Muscle layer of colon (tissue), 2 donors: ENCODE data around the gene ADH5.
"Not testable (repeated sequence)": the region's sequence is repeated elsewhere in the genome, so short reads cannot be mapped to it uniquely, and the experiment has no call there.

Source experiments
- H3K27ac ChIP-seq: one replicate; pipeline ENCODE4 v1.7.0; 2013; ENCODE audit warnings: low read depth, mild to moderate bottlenecking, low read length, moderate library complexity
- H3K27me3 ChIP-seq, 2 donors: one replicate each; pipeline ENCODE4 v1.7.0; 2013; ENCODE audit warnings: low read length in 2 of 2, mild to moderate bottlenecking in 2 of 2; ENCODE audit not compliant: insufficient read depth in 2 of 2, control insufficient read depth in 1 of 2
- H3K36me3 ChIP-seq: one replicate; pipeline ENCODE4 v1.7.0; 2013; ENCODE audit warnings: mild to moderate bottlenecking, low read length; ENCODE audit not compliant: insufficient read depth
- H3K4me1 ChIP-seq: one replicate; pipeline ENCODE4 v1.7.0; 2013; ENCODE audit warnings: mild to moderate bottlenecking, low read length; ENCODE audit not compliant: insufficient read depth
- H3K4me3 ChIP-seq, 2 donors: one replicate each; pipeline ENCODE4 v1.7.0; 2013; ENCODE audit warnings: low read length in 2 of 2, low read depth in 1 of 2, mild to moderate bottlenecking in 1 of 2, moderate library complexity in 1 of 2
- H3K9ac ChIP-seq: one replicate; pipeline ENCODE4 v1.7.0; 2013; ENCODE audit warnings: low read length
- H3K9me3 ChIP-seq: one replicate; pipeline ENCODE4 v1.7.0; 2013; ENCODE audit warnings: mild to moderate bottlenecking, low read length
- donor health status: abdominal sarcoma.
- donor health status: Adenocarcinoma of cecum.

ADH5 gene

DNA sequence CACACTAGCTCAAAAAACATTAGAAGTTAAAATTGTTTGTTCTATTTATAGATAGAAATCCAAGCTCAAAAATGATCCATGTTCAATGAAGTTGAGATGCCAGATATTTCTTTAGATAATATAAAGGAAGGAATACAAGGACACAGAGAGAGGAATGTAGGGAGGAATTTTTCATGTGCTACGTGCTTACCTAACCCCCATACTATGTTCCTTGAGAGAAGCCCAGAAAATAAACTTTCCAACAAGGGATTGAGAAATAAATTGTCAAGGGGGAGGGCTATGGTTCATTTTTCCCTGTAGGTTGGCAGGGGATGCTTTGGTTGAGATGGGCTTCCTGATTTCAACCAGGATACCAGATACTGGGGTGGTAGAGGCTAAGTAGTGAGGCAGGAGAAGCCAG, 15.6 kb upstream of the ADH5 start:
- Histone ChIP-seq H3K9me3 (no peaks in the 10 kb centered on the region), H3K36me3 (no peaks in the 10 kb centered on the region), H3K4me3 (no peak overlapping the region), H3K4me1 (no peaks in the 10 kb centered on the region), H3K27ac (no peak overlapping the region), H3K9ac (no peak overlapping the region), H3K27me3 (no peaks in the 10 kb centered on the region)

DNA sequence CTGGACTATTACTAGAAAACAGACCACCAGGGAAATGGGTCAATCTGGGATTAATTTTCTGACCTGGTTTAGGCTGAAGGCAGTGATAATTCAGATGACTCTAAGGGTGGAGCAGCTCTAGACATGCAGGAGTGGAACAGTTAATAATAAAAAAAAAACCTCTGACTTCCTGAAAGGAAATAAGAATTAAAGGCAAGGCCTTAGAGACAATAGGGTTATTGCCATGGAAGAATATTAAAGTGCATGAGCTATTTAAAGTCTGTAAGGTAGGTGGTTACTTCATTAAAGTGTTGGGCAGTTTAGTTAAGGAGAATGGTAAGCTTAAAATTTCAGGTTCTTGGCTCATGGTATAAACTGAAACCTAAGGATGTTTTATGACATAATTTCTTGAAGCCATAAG, 14.6 kb upstream of the ADH5 start:
- H3K4me1 ChIP-seq: no peaks in the 10 kb centered on the region
- no peak overlapping the region for H3K4me3 ChIP-seq
- H3K36me3 ChIP-seq: no peaks in the 10 kb centered on the region
- H3K9me3 ChIP-seq: no peaks in the 10 kb centered on the region
- no peaks in the 10 kb centered on the region for H3K27me3 ChIP-seq
- no peak overlapping the region for H3K27ac ChIP-seq
- H3K9ac ChIP-seq: no peak overlapping the region

DNA sequence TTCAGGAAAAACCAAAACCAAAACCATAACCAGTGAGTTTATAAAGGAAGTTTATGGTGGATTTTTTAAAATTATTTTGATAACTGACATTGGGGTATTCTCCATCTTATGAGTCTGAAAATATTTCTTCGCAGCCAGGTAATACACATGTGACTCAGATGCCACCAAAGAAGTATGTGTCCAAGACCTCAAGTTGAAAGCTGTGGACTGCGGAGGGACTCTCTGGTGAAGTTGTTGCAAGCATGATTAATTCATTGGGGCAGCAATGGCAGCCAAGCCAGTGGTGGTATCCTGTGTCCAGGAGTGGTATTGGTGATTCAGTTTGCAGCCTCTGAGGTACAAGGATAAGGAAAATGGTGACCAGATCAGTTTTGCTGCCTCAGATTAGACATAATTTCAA, 14.0 kb upstream of the ADH5 start:
- H3K27ac ChIP-seq: no peak overlapping the region

DNA sequence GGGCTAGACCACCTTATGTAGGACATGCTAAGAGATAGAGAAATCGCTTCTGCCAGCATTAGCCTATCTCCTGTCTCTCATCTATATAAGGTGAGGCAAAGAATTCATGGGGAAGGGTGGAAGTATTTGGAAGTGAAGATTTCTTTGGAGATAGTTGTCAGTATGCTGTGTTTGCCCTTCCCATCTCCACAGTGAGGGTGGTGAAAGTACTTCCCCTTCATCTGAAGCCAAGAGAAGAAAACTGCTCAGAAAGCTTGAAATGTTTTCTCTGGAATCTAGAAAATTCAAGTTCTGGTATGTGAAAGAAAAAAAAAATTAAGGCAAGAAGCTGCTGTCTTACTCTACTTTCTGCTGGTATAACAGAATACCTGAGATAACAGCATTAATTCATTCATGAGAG, 12.3 kb upstream of the ADH5 start:
- Histone ChIP-seq H3K4me3 (no peak overlapping the region), H3K27ac (no peak overlapping the region), H3K27me3 (no peaks in the 10 kb centered on the region), H3K4me1 (no peaks in the 10 kb centered on the region), H3K9me3 (no peaks in the 10 kb centered on the region), H3K36me3 (no peaks in the 10 kb centered on the region), H3K9ac (no peak overlapping the region)

More for the DNA sequence above, 14.0 kb upstream of the ADH5 start:
- Histone ChIP-seq H3K4me3 (no peak overlapping the region), H3K27me3 (no peaks in the 10 kb centered on the region), H3K9ac (no peak overlapping the region), H3K4me1 (no peaks in the 10 kb centered on the region), H3K36me3 (no peaks in the 10 kb centered on the region), H3K9me3 (no peaks in the 10 kb centered on the region)

DNA sequence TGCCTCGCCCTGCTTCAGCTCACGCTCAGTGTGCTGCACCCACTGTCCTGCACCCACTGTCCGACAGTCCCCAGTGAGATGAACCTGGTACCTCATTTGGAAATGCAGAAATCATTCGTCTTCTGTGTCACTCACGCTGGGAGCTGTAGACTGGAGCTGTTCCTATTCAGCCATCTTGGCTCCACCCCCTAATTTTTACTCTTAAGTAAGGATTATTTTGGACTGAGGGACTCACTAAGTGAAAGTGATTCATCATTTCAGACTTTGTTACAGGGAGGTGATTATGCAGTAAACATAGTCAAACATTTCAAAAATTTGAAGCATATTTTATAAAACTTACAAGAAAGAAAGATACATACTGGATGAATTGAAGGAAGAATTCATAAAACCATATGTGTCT, 11.2 kb upstream of the ADH5 start:
- H3K27ac ChIP-seq, H3K9ac ChIP-seq, H3K9me3 ChIP-seq, H3K27me3 ChIP-seq, H3K4me3 ChIP-seq, H3K4me1 ChIP-seq, H3K36me3 ChIP-seq: not testable (repeated sequence)

DNA sequence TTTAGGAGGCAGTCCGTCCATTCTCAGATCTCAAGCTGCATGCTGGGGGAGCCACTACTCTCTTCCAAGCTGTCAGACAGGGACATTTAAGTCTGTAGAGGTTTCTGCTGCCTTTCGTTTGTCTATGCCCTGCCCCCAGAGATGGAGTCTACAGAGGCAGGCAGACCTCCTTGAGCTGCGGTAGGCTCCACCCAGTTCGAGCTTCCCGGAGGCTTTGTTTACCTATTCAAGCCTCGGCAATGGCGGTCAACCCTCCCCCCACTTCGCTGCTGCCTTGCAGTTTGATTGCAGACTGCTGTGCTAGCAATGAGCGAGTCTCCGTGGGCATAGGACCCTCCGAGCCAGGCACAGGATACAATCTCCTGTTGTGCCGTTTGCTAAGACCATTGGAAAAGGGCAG, 10.7 kb upstream of the ADH5 start:
- no peak overlapping the region for H3K9ac ChIP-seq
- H3K27me3 ChIP-seq: no peaks in the 10 kb centered on the region
- H3K36me3 ChIP-seq: no peaks in the 10 kb centered on the region
- no peaks in the 10 kb centered on the region for H3K9me3 ChIP-seq
- H3K4me1 ChIP-seq: no peaks in the 10 kb centered on the region
- no peak overlapping the region for H3K4me3 ChIP-seq
- no peak overlapping the region for H3K27ac ChIP-seq

DNA sequence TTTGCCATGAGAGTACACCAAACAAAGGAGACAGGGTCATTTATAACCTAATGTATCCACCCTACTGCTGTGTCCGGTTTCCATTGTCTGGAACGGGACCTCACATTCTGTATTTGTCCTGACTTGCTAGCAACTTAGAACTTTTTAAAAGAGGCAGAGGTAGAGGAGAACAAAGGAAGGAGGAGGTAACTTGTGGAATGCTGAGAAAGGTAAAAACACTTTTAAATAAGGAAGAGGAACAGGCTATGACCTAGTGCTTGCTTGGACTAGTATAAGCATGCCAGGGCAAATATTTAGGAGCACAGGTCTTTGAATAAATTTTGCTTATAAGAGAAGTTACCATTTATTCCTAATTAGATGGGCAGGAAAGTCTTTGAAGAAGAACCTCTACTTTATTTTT, 3.3 kb upstream of the ADH5 start:
- not testable (repeated sequence) for H3K36me3 ChIP-seq, H3K9me3 ChIP-seq, H3K4me3 ChIP-seq, H3K27me3 ChIP-seq, H3K9ac ChIP-seq
- peaks cover 36% of the 10 kb centered on the region for H3K4me1 ChIP-seq
- peak overlapping the region; percentile 50 for H3K27ac ChIP-seq

DNA sequence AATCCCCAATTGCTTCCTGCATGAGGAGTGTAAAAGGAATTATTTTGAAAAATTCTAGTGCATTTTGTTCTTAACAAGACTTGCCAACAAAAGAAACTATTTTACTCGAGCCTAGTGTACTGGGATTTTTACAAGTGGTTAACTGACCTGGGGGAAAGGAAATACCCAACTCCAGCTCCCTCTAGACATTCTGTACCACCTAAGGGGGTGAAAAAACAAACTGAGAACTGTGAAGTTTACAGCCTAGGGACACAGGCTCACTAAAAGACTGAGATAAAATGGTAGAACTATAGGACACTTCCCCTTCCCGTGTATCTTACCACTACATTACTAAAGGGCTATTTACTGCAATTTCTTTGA, 2.6 kb upstream of the ADH5 start:
- H3K9ac ChIP-seq: no peak overlapping the region
- peak overlapping the region in 1 of 2 donors; percentile 2 for H3K4me3 ChIP-seq
- H3K27me3 ChIP-seq: no peaks in the 10 kb centered on the region
- no peaks in the 10 kb centered on the region for H3K9me3 ChIP-seq
- H3K27ac ChIP-seq: peak overlapping the region; percentile 50
- peaks cover 42% of the 10 kb centered on the region for H3K4me1 ChIP-seq
- no peaks in the 10 kb centered on the region for H3K36me3 ChIP-seq

DNA sequence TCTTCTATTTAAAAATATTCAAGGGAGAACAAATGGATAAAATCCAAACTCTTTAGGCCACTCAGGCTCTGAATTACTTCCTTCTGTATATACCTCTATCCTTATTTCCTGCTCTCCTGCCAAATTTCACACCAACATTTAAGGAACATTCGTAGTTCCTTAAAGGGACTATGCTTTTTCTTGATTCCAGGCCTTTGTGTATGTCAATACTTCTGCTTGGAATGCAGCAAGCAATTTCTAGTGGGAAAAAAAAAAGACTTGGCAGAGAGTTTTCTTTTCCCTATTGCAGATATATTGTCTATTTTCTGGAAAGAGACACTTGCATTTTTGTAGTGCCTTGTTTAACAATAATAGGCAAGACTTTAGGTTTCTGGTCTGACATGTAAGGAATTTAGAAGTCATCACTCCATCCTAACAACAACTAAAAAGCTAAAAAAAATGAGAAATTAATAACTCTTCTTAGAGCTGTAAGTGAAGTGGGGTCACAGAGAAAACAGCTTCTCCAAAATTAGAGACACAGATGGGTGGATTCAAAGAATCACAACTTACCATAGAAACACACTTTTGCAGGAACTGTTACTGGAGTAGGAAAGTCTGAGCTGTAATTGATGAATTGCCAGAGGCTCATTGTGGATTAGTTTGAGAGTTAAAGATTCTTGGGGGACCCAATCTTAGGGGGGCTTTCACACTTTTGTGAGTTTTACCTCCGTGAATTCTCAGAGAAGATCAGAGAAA, 2.1 kb upstream of the ADH5 start:
- peaks cover 43% of the 10 kb centered on the region for H3K4me1 ChIP-seq
- peak overlapping the region; percentile 3 for H3K9ac ChIP-seq
- peak overlapping the region; percentile 100 for H3K27ac ChIP-seq
- no peaks in the 10 kb centered on the region for H3K9me3 ChIP-seq
- H3K27me3 ChIP-seq: no peaks in the 10 kb centered on the region
- no peaks in the 10 kb centered on the region for H3K36me3 ChIP-seq
- peak overlapping the region in 1 of 2 donors; percentile 2 for H3K4me3 ChIP-seq

DNA sequence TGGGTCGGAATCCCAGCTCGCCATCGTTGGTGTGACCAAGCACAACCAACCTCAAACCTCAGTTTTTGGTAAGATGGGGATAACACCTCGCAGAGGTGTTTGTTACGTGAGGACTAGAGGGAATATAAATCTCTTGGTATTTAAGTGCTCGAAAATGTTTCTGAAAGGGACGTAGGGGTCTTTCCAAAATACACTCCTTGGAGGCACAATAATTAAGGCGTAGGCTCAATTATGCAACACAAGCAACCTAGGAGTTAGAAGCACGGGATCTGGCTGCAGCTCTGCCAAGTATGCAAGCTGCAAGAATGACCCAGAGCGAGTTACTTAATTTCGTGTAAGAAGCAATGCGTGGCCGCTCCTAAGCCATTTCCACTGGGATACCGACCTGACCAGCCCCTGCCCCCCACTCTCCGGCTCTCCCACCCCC, 552 bp downstream of the ADH5 start:
- Histone ChIP-seq H3K9me3 (no peaks in the 10 kb centered on the region), H3K27ac (peak overlapping the region; percentile 64), H3K27me3 (no peaks in the 10 kb centered on the region), H3K4me1 (peaks cover 48% of the 10 kb centered on the region), H3K4me3 (peak overlapping the region; percentile 60 to 73), H3K36me3 (peaks cover 23% of the 10 kb centered on the region), H3K9ac (peak overlapping the region; percentile 47)

DNA sequence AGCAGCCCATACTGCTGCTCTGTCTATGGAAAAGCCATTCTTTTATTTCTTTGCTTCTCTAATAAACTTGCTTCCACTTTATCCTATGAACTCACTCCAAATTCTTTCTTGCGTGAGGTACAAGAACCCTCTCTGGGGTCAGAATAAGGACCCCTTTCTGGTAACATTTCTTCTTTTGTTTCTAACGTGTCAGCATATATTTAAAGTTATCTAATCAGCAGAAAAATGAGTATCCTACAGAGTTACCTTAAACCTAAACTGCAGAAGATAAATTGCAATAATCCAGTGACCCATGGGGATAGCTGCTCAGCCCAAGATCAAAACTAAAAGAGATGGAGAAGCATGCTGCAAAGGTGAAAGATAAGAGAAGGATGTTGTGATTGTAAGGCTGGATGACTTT, 4.0 kb downstream of the ADH5 start:
- Histone ChIP-seq H3K36me3 (peaks cover 52% of the 10 kb centered on the region), H3K4me3 (no peak overlapping the region)

DNA sequence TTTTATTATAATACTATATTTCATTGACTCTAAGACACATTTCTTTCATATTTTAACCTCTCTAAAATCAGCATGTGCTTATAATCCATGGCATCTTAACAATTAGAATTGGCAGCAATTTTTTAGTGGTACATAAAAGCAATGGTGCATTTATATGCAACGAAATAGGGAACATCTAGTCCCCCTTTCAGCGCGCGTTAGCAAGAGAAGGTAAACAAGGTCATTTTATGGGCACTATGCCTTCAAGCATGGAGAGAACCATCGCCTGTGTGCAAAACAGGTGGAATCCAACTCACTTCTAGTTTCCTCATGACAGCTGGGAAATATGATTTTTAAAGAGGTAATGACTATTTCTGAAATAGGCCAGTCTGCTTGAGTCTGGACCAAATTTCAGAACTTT, 6.4 kb downstream of the ADH5 start:
- H3K4me3 ChIP-seq: no peak overlapping the region
- H3K9me3 ChIP-seq: no peaks in the 10 kb centered on the region
- H3K36me3 ChIP-seq: peaks cover 74% of the 10 kb centered on the region
- no peaks in the 10 kb centered on the region for H3K27me3 ChIP-seq
- no peak overlapping the region for H3K27ac ChIP-seq
- peaks cover 19% of the 10 kb centered on the region for H3K4me1 ChIP-seq
- no peak overlapping the region for H3K9ac ChIP-seq

More for the DNA sequence above, 4.0 kb downstream of the ADH5 start:
- Histone ChIP-seq H3K4me1 (peaks cover 26% of the 10 kb centered on the region), H3K9ac (no peak overlapping the region), H3K27ac (no peak overlapping the region), H3K9me3 (no peaks in the 10 kb centered on the region), H3K27me3 (no peaks in the 10 kb centered on the region)
